Sciatic nerve (tissue), 2 donors: Measurements from ENCODE around the gene MATN4. TPM values are rescaled to one million over a fixed set of nuclear protein-coding genes. Genes with fewer than 3 reads are reported as not detected.
"Not testable (repeated sequence)": the region's sequence is repeated elsewhere in the genome, so short reads cannot be mapped to it uniquely, and the experiment has no call there.

ENCODE experiments used
- ATAC-seq: fragments of 200-7000 bp; cut with Tn5 transposase; one replicate; pipeline ENCODE4 v1.9.1; 2020; ENCODE audit warnings: mild to moderate bottlenecking, moderate library complexity
- DNase-seq: peaks from one replicate; pipeline ENCODE4 v3.0.0-alpha.2; 2020; ENCODE audit warnings: low spot score
- intact Hi-C: fragments of 100-400 bp; cut with DNase I; formaldehyde crosslinking; loops from one replicate; pipeline ENCODE4 v1.14.2; 2022
- total RNA-seq: library from RNA; stranded (reverse); fragmentation: NEBNext Ultra II Directional; extraction: Animal tissue kit (Norgen Biotek cat#: 25700); gene quantifications from one replicate; pipeline ENCODE4 v1.2.1, GENCODE V29; 2021
- donor health status: DM: no; HTN: no; CAD: no.
- donor health status: DM: no; HTN: no; CAD: no.

Gene MATN4, protein sequence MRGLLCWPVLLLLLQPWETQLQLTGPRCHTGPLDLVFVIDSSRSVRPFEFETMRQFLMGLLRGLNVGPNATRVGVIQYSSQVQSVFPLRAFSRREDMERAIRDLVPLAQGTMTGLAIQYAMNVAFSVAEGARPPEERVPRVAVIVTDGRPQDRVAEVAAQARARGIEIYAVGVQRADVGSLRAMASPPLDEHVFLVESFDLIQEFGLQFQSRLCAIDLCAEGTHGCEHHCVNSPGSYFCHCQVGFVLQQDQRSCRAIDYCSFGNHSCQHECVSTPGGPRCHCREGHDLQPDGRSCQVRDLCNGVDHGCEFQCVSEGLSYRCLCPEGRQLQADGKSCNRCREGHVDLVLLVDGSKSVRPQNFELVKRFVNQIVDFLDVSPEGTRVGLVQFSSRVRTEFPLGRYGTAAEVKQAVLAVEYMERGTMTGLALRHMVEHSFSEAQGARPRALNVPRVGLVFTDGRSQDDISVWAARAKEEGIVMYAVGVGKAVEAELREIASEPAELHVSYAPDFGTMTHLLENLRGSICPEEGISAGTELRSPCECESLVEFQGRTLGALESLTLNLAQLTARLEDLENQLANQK
- total RNA-seq = 0.22 TPM

GRCh38 chr20:45308117-45308778 lies at the start of gene MATN4:
TSS of gene MATN4 (minus strand) at chr20:45308299. CDS start at chr20:45305582, 2,717 bp downstream.
- peak; percentile 40 for ATAC-seq
- intact Hi-C loops = loop anchor here (10.0 kb wide), 1 partner anchor 293 kb away; no protein-coding TSS in a partner anchor
- DNase-seq = no peak

- DNase-seq = no peak
- ATAC-seq = no peak
- intact Hi-C loops = no loop called here
Measured at GRCh38 chr20:45355209-45356084, 47.3 kb upstream of the MATN4 start.

DNA sequence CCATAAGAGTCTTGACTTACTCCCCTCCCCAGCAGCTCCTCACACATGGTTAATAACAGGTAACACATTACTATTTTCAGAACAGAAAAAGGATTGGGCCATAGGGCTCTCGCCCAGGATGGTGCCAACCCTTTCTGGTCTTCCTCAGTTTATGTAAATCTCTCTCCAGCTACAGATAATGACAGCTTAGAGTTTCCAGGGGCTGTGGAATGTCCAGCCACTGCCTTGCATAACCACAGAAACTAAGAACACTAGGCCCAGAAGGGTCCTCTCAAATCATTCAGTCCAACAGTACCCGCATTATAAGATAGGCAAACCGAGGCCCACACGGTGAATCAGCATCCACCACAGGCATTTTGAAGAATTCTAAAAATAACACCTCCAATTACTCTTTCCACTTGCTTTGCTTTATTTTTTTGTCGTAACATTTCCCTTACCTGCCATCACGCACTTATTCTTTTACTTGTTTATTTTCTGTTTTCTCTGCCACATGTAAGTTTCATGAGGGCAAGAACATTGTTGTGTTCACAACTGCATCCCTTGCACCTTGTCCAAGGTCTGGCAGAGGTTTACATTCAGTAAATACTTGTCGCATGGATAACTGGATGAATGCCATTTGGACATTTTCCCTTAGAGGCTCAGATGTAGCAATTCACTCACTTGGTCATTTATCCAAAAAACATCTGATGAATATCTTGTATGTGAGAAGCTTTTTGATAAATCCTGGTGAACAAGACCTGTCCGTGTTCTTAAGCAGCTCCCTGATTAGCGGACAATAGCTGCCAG lies 46.5 kb upstream of the MATN4 start:
- DNase-seq (no peak), ATAC-seq (no peak)
- intact Hi-C loops = no loop called here

- ATAC-seq (no peak), DNase-seq (peak; percentile 18)
- intact Hi-C loops = no loop called here
Measured at GRCh38 chr20:45353746-45354145, 45.6 kb upstream of the MATN4 start.

DNA sequence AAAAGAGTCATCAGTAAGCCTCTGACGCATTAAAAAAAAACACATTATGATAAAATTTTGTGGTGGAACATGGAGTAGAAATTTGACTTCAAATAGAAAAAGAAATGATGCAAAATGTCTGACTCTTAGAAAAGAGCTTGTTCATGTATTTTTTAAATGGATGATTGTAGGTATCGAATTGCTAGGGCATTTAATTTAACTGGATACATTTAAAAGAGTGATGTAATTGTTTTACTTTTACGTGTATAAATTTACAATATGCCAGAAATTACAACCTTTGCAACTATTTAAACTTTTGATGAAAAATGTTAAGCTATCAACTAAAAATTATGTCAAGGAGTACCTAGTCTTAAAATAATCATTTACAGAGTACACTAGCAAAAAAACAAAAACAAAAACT lies 44.6 kb upstream of the MATN4 start:
- DNase-seq = no peak
- ATAC-seq = no peak
- intact Hi-C loops = no loop called here

DNA sequence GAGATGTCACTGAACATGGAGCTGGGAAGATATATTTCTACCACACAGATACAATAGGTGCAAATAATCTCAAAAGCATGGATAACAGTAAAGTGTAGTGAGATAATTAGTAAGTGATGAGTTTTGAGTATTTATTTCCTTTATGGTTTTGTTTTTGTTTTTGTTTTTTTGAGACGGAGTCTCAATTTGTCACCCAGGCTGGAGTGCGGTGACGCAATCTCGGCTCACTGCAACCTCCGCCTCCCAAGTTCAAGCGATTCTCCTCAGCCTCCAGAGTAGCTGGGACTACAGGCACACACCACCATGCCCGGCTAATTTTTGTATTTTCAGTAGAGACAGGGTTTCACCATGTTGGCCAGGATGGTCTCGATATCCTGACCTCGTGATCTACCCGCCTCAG lies 42.7 kb upstream of the MATN4 start:
- intact Hi-C loops, ATAC-seq, DNase-seq: not testable (repeated sequence)

- no peak for ATAC-seq
- intact Hi-C loops = no loop called here
- DNase-seq = no peak
Measured at GRCh38 chr20:45350217-45350616, 42.1 kb upstream of the MATN4 start.

DNA sequence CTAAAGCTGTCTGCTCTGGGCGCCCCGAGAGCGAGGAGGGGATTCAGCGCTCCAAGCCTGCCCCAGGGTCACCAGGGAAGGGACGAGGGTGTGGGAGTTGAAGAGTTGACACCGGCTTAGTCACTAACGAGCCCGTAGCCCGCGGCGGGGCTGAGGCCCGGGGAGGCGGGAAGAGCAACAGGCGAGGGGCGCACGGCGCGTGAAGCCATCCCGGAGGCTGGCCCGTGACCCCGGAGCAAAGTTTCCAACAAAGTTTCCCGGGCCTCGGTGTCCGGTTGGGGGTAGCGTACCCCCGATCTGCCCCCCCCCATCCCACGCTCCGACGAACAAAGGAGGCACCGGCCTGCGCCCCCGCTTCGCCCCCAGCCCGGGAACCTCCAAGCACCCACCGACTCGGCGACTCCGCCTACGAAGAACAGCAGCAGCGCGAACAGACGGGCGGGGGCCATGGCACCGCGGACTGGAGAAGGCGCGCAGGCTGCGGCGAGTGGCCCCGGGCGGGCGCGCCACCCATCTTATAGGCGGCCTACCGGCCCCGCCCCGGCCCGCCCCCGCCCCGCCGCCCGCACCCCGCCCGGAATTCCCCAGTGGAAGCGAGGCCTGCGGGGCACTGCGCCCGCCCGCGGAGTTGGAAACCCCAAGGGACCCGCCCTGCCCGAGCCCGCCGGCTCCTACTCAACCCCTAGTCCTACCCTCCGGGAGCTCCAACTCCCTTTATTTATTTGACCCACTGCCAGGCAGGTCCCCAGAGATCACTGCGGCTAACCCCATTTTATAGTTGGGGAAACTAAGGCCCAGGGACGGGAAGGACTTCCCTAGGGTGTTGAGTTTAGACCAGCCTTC lies 40.1 kb upstream of the MATN4 start, which contains the start of gene SDC4:
TSS of gene SDC4 (minus strand) at position 489 of the 843 bp plus-strand sequence. CDS start at position 449, 40 bp downstream.
- intact Hi-C loops = no loop called here
- ATAC-seq (peak; percentile 85), DNase-seq (peak; percentile 79)

DNA sequence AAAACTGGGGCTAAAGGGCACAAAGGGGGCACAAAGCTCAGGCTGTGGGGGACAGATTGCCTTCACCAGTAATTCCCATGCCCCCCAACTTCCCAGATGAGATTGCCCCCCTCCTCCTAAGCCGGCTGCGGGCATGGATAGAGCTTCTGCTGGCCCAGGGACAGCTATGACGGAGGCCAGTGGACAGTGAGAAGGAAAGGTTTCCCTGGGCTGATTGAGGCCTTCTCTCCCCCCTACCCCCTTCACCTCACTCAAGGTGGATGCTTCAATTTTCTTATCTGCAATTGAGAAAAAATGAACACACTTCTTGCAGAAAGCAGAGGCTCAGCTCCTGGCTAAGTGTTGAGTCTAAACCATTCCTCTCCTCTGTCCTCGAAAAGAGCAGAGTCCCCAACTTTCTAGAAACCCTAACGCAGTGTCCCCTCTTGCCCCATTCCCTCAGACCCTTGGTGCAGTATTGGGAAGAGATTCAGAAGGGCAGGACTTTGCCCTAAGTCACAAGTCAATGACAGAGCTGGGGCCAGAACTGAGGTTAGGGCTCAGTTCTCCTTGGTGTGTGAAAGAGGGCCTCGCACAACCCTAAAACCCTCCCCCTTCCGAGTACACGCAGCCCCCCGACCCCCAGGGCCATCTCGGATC lies 39.3 kb upstream of the MATN4 start:
- ATAC-seq (peak; percentile 57), DNase-seq (no peak)
- intact Hi-C loops = no loop called here

GRCh38 chr20:45346851-45347250 lies 38.8 kb upstream of the MATN4 start:
- ATAC-seq (no peak), DNase-seq (no peak)
- intact Hi-C loops = no loop called here

DNA sequence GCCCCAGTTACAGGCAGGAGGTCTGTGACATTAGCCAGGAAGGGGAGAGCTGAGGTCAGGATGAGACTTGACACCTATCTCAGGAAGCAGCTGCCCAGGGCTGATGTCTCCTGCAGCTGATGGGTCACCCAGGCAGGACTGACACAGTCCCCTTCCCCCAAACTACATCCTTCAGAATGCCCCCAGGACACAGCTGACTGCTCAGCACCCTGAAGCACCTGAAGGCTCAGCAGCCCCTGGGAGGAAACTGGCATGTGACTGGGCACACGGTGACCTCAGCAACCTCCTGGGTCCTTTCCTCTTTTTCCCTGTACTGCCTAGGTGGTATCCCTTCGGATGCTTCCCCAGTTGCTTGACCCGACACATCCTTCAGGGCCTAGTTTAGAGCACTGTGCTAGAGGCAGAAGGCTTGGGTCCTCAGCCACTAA lies 38.2 kb upstream of the MATN4 start:
- no peak for DNase-seq
- intact Hi-C loops = no loop called here
- ATAC-seq = no peak

DNA sequence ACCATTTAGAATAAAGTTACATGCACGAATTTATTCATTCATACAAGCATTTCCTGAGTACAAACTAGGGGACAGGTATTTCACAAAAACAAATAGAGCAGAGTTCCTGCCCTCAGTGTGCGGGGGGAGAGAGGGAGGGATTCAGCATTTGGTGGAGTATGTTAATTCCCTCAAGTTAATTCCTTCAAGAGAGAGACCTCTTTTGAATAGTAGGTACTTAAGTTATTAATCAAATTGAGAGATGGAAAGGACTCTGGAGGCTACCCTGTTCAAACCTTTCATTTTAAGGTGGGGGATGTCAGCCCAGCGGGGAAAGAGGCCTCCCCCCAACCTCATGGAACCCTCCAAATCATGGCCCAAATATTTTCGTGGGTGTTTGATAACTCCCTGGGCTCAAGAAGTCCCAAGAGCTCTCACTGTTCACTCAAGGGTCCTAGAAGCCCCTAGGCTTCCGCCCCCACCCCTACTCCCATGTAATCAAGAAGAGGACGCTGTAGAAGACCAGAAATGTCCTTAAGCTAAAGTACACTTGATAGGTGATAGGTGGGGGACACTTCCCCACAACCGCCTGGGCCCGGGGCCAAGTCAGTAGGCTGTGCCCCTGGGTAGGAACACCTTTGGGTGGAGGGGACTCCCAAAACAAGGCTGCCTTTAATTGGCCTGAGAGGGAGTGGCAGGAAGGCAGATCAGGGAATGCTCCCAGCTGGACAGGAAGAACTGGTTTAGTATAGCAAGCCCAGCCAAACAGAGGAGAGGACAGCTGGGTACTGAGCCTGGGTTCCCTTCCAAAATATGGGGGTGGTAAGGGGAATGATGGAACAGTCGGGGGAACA lies 37.2 kb upstream of the MATN4 start:
- DNase-seq = no peak
- no peak for ATAC-seq
- intact Hi-C loops = no loop called here

DNA sequence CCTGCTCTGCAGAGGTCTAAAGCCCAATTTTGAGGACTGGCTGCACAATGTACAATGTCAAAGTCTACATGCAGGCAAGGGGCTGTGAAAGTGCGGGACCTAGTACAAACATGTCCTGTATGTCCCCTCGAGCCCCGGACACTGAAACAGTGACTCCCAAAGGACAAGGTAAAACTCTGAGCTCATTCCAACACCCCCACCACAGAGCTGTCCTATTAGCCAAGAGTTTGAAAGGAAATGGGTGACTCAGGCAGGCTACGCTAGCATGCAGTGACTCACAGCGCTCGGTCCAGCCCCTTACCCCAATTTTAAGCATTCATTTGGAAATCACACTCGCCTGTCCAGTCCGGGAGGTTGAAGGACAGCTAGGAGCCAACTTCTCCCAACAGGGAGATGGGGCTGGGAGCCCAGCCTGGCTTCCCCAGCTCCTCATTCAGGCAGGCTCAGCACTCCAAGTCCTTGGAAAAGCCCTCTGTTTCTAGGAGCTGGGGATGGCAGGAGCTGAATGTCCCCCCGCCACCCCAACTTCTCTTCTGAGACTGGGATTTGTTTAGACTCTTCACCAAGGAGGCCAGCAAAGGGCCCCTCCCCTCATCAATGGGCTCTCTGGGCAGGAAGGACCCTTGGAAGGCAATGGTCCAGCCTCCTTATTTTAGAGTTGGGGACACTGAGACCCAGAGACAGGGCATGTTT lies 36.2 kb upstream of the MATN4 start:
- intact Hi-C loops = no loop called here
- no peak for DNase-seq
- ATAC-seq = peak; percentile 35

- DNase-seq (no peak), ATAC-seq (no peak)
- intact Hi-C loops = no loop called here
Measured at GRCh38 chr20:45343532-45344167, 35.6 kb upstream of the MATN4 start.
